Measurements from ENCODE around the gene GABRR1.
"Not testable (repeated sequence)": the region's sequence is repeated elsewhere in the genome, so short reads cannot be mapped to it uniquely, and the experiment has no call there.

GABRR1 gene

GRCh38 chr6:89145091-89145955 lies 71.8 kb downstream of the GABRR1 start:
- Histone ChIP-seq H3K9me3 (no peaks in the 10 kb centered on the region), H3K27ac (peak overlapping the region; percentile 84), H4K20me1 (no peaks in the 10 kb centered on the region), H3K36me3 (0 out of 2 replicates have a peak, but pooled peaks cover 7% of the 10 kb centered on the region), H3K4me3 (peak overlapping the region; percentile 80), H3K27me3 (no peaks in the 10 kb centered on the region), H3K9ac (peak overlapping the region; percentile 87), H3K4me1 (peaks cover 21% of the 10 kb centered on the region), H3K4me2 (peak overlapping the region; percentile 73)
- TF ChIP-seq Cebpa-rat (IDR thresholded peaks at IDR 0.05) = no peak

- no peak overlapping the region for H3K27ac ChIP-seq
- H3K4me2 ChIP-seq = peak overlapping the region; percentile 73; the same call in 1 of the 2 replicates
- H3K36me3 ChIP-seq = no peaks in the 10 kb centered on the region
Observed at GRCh38 chr6:89144354-89144906, 72.7 kb downstream of the GABRR1 start.

GRCh38 chr6:89140347-89141156 lies 76.6 kb downstream of the GABRR1 start:
- H3K27ac ChIP-seq = no peak overlapping the region
- H3K9ac ChIP-seq = no peak overlapping the region
- no peaks in the 10 kb centered on the region for H3K36me3 ChIP-seq
- no peaks in the 10 kb centered on the region for H3K27me3 ChIP-seq
- no peak for TF ChIP-seq Cebpa-rat (IDR thresholded peaks at IDR 0.05)
- H3K4me2 ChIP-seq = no peak overlapping the region
- 0 out of 2 replicates have a peak, but pooled peaks cover 9% of the 10 kb centered on the region for H3K4me1 ChIP-seq
- no peaks in the 10 kb centered on the region for H3K9me3 ChIP-seq
- H3K4me3 ChIP-seq = no peak overlapping the region
- H4K20me1 ChIP-seq = no peaks in the 10 kb centered on the region

More at GRCh38 chr6:89144354-89144906, 72.7 kb downstream of the GABRR1 start:
- no peaks in the 10 kb centered on the region for H4K20me1 ChIP-seq
- no peak overlapping the region for H3K9ac ChIP-seq
- H3K4me1 ChIP-seq = peaks cover 21% of the 10 kb centered on the region
- H3K27me3 ChIP-seq = no peaks in the 10 kb centered on the region
- H3K4me3 ChIP-seq = no peak overlapping the region
- TF ChIP-seq Cebpa-rat (IDR thresholded peaks at IDR 0.05) = no peak
- H3K9me3 ChIP-seq = no peaks in the 10 kb centered on the region

- Histone ChIP-seq H3K36me3 (no peaks in the 10 kb centered on the region), H3K4me2 (no peak overlapping the region), H3K27ac (no peak overlapping the region), H3K9me3 (no peaks in the 10 kb centered on the region), H3K27me3 (no peaks in the 10 kb centered on the region), H3K4me1 (0 out of 2 replicates have a peak, but pooled peaks cover 4% of the 10 kb centered on the region), H4K20me1 (no peaks in the 10 kb centered on the region), H3K9ac (no peak overlapping the region), H3K4me3 (no peak overlapping the region)
- no peak for TF ChIP-seq Cebpa-rat (IDR thresholded peaks at IDR 0.05)
Observed at GRCh38 chr6:89139509-89140346, 77.4 kb downstream of the GABRR1 start.

GRCh38 chr6:89138173-89138572 lies 79.0 kb downstream of the GABRR1 start:
- TF ChIP-seq Cebpa-rat (IDR thresholded peaks at IDR 0.05) = no peak
- H3K4me3 ChIP-seq = no peak overlapping the region
- H4K20me1 ChIP-seq = no peaks in the 10 kb centered on the region
- H3K36me3 ChIP-seq = no peaks in the 10 kb centered on the region
- no peaks in the 10 kb centered on the region for H3K4me1 ChIP-seq
- H3K9ac ChIP-seq = no peak overlapping the region
- H3K9me3 ChIP-seq = no peaks in the 10 kb centered on the region
- H3K27ac ChIP-seq = no peak overlapping the region
- H3K4me2 ChIP-seq = no peak overlapping the region
- no peaks in the 10 kb centered on the region for H3K27me3 ChIP-seq

GRCh38 chr6:89134723-89135122 lies 82.4 kb downstream of the GABRR1 start:
- no peaks in the 10 kb centered on the region for H3K27me3 ChIP-seq
- H3K4me3 ChIP-seq = no peak overlapping the region
- no peaks in the 10 kb centered on the region for H4K20me1 ChIP-seq
- TF ChIP-seq Cebpa-rat (IDR thresholded peaks at IDR 0.05) = no peak
- no peaks in the 10 kb centered on the region for H3K36me3 ChIP-seq
- no peak overlapping the region for H3K27ac ChIP-seq
- no peaks in the 10 kb centered on the region for H3K4me1 ChIP-seq
- no peak overlapping the region for H3K9ac ChIP-seq
- H3K4me2 ChIP-seq = no peak overlapping the region
- no peaks in the 10 kb centered on the region for H3K9me3 ChIP-seq

GRCh38 chr6:89133981-89134380 lies 83.2 kb downstream of the GABRR1 start:
- H3K9ac ChIP-seq = no peak overlapping the region
- H3K27ac ChIP-seq = no peak overlapping the region
- no peaks in the 10 kb centered on the region for H4K20me1 ChIP-seq
- H3K27me3 ChIP-seq = no peaks in the 10 kb centered on the region
- H3K9me3 ChIP-seq = no peaks in the 10 kb centered on the region
- H3K4me3 ChIP-seq = no peak overlapping the region
- H3K4me2 ChIP-seq = no peak overlapping the region
- H3K36me3 ChIP-seq = no peaks in the 10 kb centered on the region
- TF ChIP-seq Cebpa-rat (IDR thresholded peaks at IDR 0.05) = no peak
- no peaks in the 10 kb centered on the region for H3K4me1 ChIP-seq

- H3K4me2 ChIP-seq = no peak overlapping the region
- no peak overlapping the region for H3K4me3 ChIP-seq
- H3K9me3 ChIP-seq = no peaks in the 10 kb centered on the region
- no peaks in the 10 kb centered on the region for H3K4me1 ChIP-seq
- H3K27me3 ChIP-seq = no peaks in the 10 kb centered on the region
- H3K36me3 ChIP-seq = no peaks in the 10 kb centered on the region
- no peak overlapping the region for H3K9ac ChIP-seq
- no peak for TF ChIP-seq Cebpa-rat (IDR thresholded peaks at IDR 0.05)
- no peak overlapping the region for H3K27ac ChIP-seq
- H4K20me1 ChIP-seq = no peaks in the 10 kb centered on the region
Observed at GRCh38 chr6:89132057-89132456, 85.1 kb downstream of the GABRR1 start.

GRCh38 chr6:89131599-89131998 lies 85.6 kb downstream of the GABRR1 start:
- H3K9me3 ChIP-seq = no peaks in the 10 kb centered on the region
- no peaks in the 10 kb centered on the region for H3K27me3 ChIP-seq
- no peak overlapping the region for H3K27ac ChIP-seq
- H3K4me2 ChIP-seq = no peak overlapping the region
- H3K4me1 ChIP-seq = no peaks in the 10 kb centered on the region
- no peaks in the 10 kb centered on the region for H3K36me3 ChIP-seq
- H3K9ac ChIP-seq = no peak overlapping the region
- TF ChIP-seq Cebpa-rat (IDR thresholded peaks at IDR 0.05) = no peak
- no peak overlapping the region for H3K4me3 ChIP-seq
- H4K20me1 ChIP-seq = no peaks in the 10 kb centered on the region

- not testable (repeated sequence) for H3K4me2 ChIP-seq, H3K9me3 ChIP-seq, H3K27me3 ChIP-seq, H3K9ac ChIP-seq, H4K20me1 ChIP-seq, H3K4me3 ChIP-seq, H3K4me1 ChIP-seq, H3K27ac ChIP-seq, H3K36me3 ChIP-seq
Observed at GRCh38 chr6:89128256-89128671, 88.9 kb downstream of the GABRR1 start.
